ENCODE data around the gene CLIP1. TPM values are rescaled to one million over a fixed set of nuclear protein-coding genes. Genes with fewer than 3 reads are reported as not detected.

Gene CLIP1
- total RNA-seq, 2 donors from 2014 or later: 53.8 to 57.5 TPM

- DNase-seq (no peak), ATAC-seq (no peak)
- intact Hi-C loops (cut with DNase I, micrococcal nuclease): no loop called here
Observed at GRCh38 chr12:122232691-122233090, 189.8 kb downstream of the CLIP1 start.

GRCh38 chr12:122230798-122231197, 191.7 kb downstream of the CLIP1 start:
- intact Hi-C loops (cut with DNase I, micrococcal nuclease): no loop called here

GRCh38 chr12:122228092-122228491, 194.4 kb downstream of the CLIP1 start:
- DNase-seq: no peak
- ATAC-seq: no peak
- intact Hi-C loops (cut with DNase I, micrococcal nuclease): no loop called here

More at GRCh38 chr12:122230798-122231197, 191.7 kb downstream of the CLIP1 start:
- ATAC-seq (no peak), DNase-seq (no peak)

- DNase-seq (peak in 1 of 2 donors; percentile 12), ATAC-seq (no peak)
- intact Hi-C loops (cut with DNase I, micrococcal nuclease): no loop called here
Observed at GRCh38 chr12:122227341-122227740, 195.1 kb downstream of the CLIP1 start.

- ATAC-seq (no peak), DNase-seq (no peak)
- intact Hi-C loops (cut with DNase I, micrococcal nuclease): no loop called here
Observed at GRCh38 chr12:122226366-122227125, 195.9 kb downstream of the CLIP1 start.

- ATAC-seq (peak; percentile 93), DNase-seq (peak; percentile 100)
- intact Hi-C loops (cut with DNase I, micrococcal nuclease): no loop called here
Observed at GRCh38 chr12:122225683-122226365, 196.6 kb downstream of the CLIP1 start, which contains the start of gene DIABLO. Gene DIABLO (minus strand): TSS chr12:122226052. CDS start chr12:122226014, 38 bp downstream.

Other genes with a start within 250 kb of the CLIP1 start
- gene IL31, start 248.4 kb downstream of the CLIP1 start, total RNA-seq: not detected
- under 1 TPM; 0.24 to 0.59 TPM for gene LRRC43, start 239.5 kb downstream of the CLIP1 start, total RNA-seq
- gene B3GNT4, start 219.0 kb downstream of the CLIP1 start, total RNA-seq: under 1 TPM; 0.43 to 0.98 TPM
- gene DIABLO, start 196.6 kb downstream of the CLIP1 start, total RNA-seq: 10 to 100 TPM; 44.1 to 45.4 TPM
- 10 to 100 TPM; 20.5 to 21.4 TPM for gene VPS33A, start 156.2 kb downstream of the CLIP1 start, total RNA-seq
- 10 to 100 TPM; 18.7 to 20.0 TPM for gene ZCCHC8, start 78.3 kb upstream of the CLIP1 start, total RNA-seq
- gene RSRC2, start 104.3 kb upstream of the CLIP1 start, total RNA-seq: 10 to 100 TPM; 49.4 to 67.4 TPM
- 10 to 100 TPM; 10.1 to 17.5 TPM for gene KNTC1, start 104.6 kb upstream of the CLIP1 start, total RNA-seq

Data from left colon (tissue), 2 donors.